ENCODE results near the gene RSRP1.
"Not testable (repeated sequence)": the region's sequence is repeated elsewhere in the genome, so short reads cannot be mapped to it uniquely, and the experiment has no call there.

DNA sequence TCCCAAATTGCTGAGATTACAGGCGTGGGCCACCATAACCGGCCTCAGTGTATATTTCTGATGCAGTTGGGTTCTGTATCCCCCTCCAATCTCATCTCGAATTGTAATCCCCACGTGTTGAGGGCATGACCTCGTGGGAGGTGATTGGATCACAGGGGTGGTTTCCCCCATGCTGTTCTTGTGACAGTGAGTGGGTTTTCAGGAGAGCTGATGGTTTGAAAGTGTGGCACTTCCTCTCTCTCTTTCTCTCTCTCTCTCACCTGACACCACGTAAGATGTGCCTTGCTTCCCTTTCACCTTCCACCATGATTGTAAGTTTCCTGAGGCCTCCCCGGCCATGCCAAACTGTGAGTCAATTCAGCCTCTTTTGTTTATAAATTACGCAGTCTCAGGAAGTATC lies 49.2 kb upstream of the RSRP1 start:
- TF ChIP-seq, protein P1, sequence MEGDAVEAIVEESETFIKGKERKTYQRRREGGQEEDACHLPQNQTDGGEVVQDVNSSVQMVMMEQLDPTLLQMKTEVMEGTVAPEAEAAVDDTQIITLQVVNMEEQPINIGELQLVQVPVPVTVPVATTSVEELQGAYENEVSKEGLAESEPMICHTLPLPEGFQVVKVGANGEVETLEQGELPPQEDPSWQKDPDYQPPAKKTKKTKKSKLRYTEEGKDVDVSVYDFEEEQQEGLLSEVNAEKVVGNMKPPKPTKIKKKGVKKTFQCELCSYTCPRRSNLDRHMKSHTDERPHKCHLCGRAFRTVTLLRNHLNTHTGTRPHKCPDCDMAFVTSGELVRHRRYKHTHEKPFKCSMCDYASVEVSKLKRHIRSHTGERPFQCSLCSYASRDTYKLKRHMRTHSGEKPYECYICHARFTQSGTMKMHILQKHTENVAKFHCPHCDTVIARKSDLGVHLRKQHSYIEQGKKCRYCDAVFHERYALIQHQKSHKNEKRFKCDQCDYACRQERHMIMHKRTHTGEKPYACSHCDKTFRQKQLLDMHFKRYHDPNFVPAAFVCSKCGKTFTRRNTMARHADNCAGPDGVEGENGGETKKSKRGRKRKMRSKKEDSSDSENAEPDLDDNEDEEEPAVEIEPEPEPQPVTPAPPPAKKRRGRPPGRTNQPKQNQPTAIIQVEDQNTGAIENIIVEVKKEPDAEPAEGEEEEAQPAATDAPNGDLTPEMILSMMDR (IDR thresholded peaks at IDR 0.05), result not testable (repeated sequence)
- not testable (repeated sequence) for TF ChIP-seq POLR2A (IDR thresholded peaks at IDR 0.05)

All from lower leg skin (tissue), 3 donors.